ENCODE data around the gene SESN2.

SESN2 gene, protein sequence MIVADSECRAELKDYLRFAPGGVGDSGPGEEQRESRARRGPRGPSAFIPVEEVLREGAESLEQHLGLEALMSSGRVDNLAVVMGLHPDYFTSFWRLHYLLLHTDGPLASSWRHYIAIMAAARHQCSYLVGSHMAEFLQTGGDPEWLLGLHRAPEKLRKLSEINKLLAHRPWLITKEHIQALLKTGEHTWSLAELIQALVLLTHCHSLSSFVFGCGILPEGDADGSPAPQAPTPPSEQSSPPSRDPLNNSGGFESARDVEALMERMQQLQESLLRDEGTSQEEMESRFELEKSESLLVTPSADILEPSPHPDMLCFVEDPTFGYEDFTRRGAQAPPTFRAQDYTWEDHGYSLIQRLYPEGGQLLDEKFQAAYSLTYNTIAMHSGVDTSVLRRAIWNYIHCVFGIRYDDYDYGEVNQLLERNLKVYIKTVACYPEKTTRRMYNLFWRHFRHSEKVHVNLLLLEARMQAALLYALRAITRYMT

GRCh38 chr1:28259252-28259933, at the start of gene SESN2:
Gene SESN2 (plus strand): TSS chr1:28259518. CDS start chr1:28259848, 330 bp downstream.
- peak; percentile 97 to 98 for DNase-seq (ENCODE audit: low read depth in 2 of 2)

GRCh38 chr1:28209700-28210099, 49.6 kb upstream of the SESN2 start:
- DNase-seq (ENCODE audit: low read depth in 2 of 2), result no peak

GRCh38 chr1:28213315-28213714, 46.0 kb upstream of the SESN2 start:
- no peak for DNase-seq (ENCODE audit: low read depth in 2 of 2)

DNA sequence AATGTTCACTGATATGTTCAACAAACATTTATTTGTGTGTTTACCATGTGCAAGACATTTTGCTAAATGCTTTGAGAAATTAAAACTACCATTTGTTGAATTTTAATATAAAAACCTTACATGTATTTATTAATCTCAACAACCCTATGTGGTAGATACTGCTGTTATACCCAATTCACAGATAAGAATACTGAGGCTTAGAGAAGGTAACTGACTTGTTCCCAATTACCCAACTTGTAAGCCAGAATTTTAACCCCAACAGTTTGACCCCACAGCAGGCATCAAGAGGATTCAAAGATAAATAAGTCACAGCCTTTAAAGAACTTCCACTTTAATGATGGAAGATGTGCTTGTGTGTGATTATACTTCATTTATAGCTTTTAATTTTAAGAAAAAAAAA, 30.2 kb upstream of the SESN2 start:
- DNase-seq (ENCODE audit: low read depth in 2 of 2), result no peak

GRCh38 chr1:28229996-28230395, 29.3 kb upstream of the SESN2 start:
- DNase-seq (ENCODE audit: low read depth in 2 of 2), result no peak

GRCh38 chr1:28232558-28233263, 26.6 kb upstream of the SESN2 start, which contains the start of gene DNAJC8:
Gene DNAJC8 (minus strand): TSS chr1:28233029. CDS start chr1:28232998, 31 bp downstream.
- peak; percentile 88 to 94 for DNase-seq (ENCODE audit: low read depth in 2 of 2)

- no peak for DNase-seq (ENCODE audit: low read depth in 2 of 2)
These were observed 26.1 kb upstream of the SESN2 start for GRCh38 chr1:28233264-28233606.

DNA sequence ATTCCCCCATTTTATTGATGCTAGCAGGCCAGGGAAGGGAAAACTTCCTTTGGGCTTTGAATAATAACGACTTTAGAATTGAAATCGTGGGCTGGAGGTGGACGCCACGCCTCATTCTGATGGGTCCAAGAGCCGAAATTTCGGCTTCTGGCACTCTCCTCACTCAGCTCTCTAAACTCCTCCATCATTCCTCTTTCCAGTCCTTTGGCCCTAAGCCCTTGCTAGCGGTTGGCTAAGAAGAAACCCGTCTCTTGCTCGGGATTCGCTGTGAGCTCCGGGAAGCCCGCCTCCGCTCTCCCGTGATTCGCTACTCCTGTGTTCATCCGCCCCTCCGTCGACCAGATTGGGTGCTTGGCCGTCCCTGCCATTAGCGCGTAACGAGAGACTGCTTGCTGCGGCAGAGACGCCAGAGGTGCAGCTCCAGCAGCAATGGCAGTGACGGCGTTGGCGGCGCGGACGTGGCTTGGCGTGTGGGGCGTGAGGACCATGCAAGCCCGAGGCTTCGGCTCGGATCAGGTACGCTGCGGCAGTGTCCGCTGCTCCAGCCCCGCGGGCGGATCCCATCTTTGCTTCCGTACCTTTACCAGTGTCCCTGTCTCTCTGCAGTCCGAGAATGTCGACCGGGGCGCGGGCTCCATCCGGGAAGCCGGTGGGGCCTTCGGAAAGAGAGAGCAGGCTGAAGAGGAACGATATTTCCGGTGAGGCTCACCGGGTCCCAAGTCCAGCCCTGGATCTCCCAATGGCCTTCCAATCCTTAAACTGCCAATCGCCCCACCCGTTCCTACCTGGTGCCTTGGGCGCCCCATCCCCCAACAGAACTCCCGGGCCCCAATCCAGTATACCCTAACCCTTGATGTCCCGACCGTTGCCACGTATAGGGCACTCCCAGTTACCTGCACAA, 23.3 kb upstream of the SESN2 start, which contains the start of gene ATP5IF1:
Gene ATP5IF1 (plus strand): TSS at position 370 of the 901 bp plus-strand sequence. CDS start 60 bp downstream, at position 430.
- DNase-seq (ENCODE audit: low read depth in 2 of 2), result peak; percentile 81 to 88

- no peak for DNase-seq (ENCODE audit: low read depth in 2 of 2)
These were observed 22.5 kb upstream of the SESN2 start for GRCh38 chr1:28236656-28237322.

DNA sequence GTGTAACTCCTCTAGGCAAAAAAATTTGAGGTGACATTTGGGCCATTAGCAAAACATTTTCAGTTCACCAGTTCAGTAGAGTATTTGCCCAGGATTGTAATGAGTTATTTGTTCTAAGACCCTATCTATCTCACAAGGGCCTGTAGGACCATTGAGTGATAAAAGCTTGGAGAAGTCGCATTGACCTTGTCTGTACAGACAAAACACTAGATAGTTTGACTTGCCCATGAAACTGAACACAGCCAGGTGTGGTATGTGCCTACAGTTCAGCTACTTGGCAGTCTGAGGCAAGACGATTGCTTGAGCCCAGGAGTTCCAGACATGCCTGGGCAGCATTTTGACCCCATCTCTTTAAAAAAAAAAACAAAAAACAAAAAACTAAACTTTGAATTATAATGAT, 20.3 kb upstream of the SESN2 start:
- no peak for DNase-seq (ENCODE audit: low read depth in 2 of 2)

DNA sequence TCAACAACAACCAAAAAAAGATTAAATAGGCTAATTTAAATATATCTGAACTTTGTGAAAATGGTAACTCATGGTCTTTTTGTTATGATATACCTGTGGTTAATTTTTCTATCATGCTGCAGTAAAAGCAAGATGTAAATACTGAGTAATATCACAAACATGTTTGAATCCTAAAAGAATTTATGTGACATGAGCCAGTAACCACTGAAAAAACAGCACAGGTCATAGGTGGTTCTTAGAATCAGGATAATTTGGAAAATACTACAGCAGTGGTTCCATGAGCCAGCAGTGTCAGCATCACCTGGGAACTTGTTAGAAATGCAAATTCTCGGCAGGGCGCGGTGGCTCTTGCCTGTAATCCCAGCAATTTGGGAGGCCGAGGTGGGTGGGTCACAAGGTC, 19.3 kb upstream of the SESN2 start:
- DNase-seq (ENCODE audit: low read depth in 2 of 2), result no peak

- DNase-seq (ENCODE audit: low read depth in 2 of 2), result no peak
These were observed 17.6 kb upstream of the SESN2 start for GRCh38 chr1:28241638-28242241.

DNA sequence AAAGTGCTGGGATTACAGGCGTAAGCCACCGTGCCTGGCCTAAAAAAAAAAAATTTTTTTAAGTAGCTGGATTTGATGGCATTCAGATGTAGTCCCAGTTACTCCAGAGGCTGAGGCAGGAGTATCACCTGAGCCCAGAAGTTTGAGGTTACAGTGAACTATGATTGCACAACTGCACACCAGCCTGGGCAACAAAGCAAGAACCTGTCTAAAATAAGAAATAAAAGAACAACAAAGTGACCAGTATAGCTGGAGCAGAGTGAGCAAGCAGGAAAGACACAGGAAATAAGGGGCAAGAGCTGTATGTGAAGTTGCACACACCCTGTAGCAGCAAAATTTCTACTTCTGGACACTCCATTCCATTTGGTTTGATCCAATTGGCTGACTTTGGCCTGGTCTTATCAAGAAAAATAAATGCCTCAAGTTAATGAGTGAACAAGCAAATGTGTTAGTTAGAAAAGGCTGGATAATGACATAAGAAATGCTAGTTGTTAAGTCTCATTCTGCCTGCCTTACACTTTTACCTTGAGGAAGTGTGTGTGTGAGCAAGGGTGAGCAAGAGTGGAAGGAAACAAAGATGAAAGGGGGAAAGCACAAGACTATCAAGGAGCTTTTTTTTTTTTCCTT, 15.5 kb upstream of the SESN2 start:
- DNase-seq (ENCODE audit: low read depth in 2 of 2), result no peak

DNA sequence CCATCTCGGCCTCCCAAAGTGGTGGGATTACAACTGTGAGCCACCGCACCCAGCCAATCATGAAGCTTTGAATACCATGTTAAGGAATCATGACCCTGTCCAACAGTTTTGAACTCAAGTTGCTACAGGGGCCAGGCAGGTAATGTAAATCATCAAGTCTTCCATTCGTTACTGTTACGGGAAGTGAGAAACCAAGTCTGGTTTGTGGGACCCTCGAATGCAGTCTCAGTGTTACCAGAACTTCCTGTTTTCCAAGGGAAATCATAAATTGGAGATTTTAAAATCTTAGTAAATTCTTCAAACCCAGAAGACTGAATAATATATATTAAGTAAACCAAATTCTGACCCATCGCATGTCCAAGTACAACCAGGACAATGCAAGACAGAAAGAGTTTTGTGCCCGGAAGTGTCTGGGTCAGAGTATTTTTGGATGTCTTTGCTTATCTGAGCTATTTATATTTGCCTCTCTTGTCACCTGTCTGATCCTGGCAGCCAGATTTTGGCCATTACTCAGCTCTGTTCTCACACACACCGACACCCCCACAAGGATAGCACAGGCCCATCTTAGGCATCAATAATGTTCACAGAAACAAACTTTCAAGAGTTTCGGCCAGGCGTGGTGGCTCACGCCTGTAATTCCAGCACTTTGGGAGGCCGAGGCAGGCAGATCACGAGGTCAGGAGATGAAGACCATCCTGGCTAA, 14.6 kb upstream of the SESN2 start:
- DNase-seq (ENCODE audit: low read depth in 2 of 2), result no peak

GRCh38 chr1:28246427-28246832, 12.9 kb upstream of the SESN2 start:
- no peak for DNase-seq (ENCODE audit: low read depth in 2 of 2)

DNA sequence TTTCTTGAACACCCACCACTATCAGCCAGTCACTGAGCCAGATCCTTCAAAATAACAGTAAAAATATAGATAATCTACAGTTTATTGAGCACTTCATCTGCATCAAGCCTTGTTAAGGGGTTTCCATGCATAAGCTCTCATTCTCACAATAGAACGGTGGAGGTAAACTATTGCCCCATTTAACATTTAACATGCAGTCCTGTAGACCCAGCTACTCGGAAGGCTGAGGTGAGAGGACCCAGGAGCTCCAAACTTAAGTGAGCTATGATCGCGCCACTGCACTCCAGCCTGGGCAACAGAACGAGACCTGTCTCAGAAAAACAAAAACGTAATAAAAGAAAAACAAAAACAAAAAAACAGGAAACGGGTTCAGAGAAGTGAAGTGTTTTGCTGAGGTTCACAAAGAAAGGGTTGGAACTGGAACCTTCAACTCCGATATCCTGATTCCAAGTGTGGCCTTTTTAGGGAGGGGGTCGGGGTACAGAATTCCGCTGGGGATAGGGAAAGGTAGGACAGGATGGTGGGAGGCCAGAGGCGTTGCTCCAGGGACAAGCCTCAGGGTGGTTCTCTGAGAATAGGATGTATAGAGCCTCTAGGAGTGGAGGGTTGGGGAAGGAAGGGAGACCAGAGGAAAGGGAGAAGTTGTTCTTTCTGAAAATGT, 11.6 kb upstream of the SESN2 start:
- no peak for DNase-seq (ENCODE audit: low read depth in 2 of 2)

DNA sequence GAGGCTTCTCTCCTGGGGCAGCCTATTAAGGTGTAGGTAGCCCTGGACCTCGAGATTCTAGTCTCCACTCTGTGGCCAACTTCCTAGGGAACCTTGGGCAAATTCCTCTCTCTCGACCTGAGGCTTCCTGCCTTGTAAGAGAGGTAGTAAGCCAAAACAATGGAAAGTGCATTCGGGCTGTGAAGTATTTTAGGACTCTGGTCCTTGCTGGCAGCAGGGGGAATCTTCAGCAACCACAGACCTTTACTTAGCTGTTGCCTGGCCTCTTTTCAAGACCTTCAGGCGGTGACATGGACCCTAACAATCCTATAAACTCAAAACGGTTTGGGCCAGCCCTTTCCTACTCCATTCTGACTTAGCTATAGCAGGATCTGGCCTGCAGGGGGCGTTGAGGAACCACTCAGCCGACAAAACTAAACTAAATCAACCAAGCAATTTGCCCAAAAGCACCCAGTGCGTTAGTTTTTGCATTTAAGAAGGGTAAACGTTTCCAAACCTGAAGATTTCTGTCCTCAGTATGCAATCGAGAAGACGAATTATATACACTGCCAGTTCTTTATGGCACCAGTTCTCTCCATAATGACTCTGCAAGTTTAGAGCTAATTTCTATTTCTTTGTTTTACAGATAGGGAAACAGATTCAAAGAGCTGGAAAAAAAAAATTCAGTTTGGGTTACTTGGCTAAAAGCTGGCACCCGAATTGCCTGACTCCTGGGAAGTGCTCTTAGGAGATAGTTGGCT, 10.9 kb upstream of the SESN2 start:
- peak; percentile 59 to 66 for DNase-seq (ENCODE audit: low read depth in 2 of 2)
